WI38 (cell line): ENCODE results near the gene RANBP1.

Experiments used
- H3K4me3 ChIP-seq: 2 replicates; pipeline ENCODE4 v1.5.1; 2011; ENCODE audit warnings: low read depth, mild to moderate bottlenecking, control low read depth, low read length
- TF ChIP-seq, protein P1 (sequence below): IDR thresholded peaks from 2 replicates; pipeline ENCODE4 v1.5.1; 2012; ENCODE audit warnings: low read depth, mild to moderate bottlenecking, control low read depth, low read length

The RANBP1 gene

DNA sequence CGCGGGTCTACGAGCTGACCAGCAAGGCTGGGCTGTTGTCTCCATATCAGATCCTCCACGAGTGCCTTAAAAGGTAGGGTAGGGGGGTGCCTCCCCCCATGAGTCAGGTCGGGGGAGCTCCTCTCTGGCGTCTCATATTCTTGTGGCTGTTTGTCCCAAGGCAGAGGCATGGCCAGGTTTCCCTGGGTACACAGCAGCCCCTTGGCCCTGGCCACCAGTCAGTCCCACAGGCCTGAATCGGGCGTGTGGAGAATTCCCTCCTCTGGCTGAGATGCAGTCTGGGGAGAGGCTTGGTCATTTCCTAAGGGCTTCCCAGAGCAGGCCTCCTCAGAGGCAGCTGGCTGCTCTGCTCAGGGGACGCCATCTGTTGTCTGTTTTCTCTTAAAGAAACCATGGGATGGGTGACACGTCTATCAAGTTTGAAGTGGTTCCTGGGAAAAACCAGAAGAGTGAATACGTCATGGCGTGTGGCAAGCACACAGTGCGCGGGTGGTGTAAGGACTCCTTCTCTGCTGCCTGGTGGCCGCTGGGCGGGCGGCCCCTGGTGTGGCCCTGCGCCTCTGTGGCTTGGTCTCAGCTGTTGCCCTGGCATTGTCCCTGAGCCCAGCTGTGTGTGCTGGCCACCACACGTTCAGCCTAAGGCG, 9.6 kb upstream of the RANBP1 start:
- TF ChIP-seq, protein P1, sequence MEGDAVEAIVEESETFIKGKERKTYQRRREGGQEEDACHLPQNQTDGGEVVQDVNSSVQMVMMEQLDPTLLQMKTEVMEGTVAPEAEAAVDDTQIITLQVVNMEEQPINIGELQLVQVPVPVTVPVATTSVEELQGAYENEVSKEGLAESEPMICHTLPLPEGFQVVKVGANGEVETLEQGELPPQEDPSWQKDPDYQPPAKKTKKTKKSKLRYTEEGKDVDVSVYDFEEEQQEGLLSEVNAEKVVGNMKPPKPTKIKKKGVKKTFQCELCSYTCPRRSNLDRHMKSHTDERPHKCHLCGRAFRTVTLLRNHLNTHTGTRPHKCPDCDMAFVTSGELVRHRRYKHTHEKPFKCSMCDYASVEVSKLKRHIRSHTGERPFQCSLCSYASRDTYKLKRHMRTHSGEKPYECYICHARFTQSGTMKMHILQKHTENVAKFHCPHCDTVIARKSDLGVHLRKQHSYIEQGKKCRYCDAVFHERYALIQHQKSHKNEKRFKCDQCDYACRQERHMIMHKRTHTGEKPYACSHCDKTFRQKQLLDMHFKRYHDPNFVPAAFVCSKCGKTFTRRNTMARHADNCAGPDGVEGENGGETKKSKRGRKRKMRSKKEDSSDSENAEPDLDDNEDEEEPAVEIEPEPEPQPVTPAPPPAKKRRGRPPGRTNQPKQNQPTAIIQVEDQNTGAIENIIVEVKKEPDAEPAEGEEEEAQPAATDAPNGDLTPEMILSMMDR: no peak

DNA sequence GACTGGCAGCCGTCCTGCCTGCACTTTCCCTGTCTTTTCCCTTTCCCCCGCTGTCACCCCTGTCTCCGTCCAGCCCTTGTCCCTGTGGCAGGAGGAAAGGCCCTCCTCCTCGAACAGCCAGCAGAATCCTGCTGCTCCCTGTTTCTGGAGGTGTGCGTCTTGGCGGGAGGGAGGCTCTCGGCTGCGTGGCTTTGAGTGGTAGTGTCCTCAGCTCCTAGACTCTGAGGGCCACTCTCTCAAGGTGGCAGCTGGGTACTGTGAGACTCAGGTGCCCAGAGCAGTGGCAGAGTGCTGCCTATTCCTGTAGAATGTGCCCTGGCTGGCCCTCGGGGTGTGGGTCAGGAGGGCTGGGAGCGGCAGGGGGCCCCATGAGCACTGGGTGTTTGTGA, 9.1 kb upstream of the RANBP1 start:
- no peak overlapping the region for H3K4me3 ChIP-seq
- TF ChIP-seq, protein P1: no peak

More for the DNA sequence above, 9.6 kb upstream of the RANBP1 start:
- H3K4me3 ChIP-seq: no peak overlapping the region

DNA sequence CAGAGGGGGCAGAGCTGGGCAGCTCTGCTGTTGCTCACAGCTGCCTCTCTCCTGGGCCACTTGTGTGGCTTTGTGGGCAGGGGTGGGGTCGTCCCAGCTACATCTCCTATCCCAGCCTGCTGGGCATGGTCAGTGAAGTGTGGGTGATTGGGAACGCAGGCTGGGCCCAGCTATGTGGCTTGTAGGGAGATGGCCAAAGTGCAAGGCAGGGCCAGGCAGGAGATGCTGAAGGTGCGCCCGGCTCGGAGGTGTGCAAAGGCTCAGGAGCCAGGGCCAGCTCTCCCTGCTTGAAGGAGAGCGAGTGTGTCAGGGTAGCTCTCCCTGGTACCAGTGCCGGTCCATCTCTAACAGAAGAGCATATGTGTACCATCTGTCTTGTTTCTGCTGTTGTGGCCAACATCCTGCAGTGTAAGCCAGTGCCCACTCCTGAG, 8.4 kb upstream of the RANBP1 start:
- TF ChIP-seq, protein P1: no peak
- no peak overlapping the region for H3K4me3 ChIP-seq

DNA sequence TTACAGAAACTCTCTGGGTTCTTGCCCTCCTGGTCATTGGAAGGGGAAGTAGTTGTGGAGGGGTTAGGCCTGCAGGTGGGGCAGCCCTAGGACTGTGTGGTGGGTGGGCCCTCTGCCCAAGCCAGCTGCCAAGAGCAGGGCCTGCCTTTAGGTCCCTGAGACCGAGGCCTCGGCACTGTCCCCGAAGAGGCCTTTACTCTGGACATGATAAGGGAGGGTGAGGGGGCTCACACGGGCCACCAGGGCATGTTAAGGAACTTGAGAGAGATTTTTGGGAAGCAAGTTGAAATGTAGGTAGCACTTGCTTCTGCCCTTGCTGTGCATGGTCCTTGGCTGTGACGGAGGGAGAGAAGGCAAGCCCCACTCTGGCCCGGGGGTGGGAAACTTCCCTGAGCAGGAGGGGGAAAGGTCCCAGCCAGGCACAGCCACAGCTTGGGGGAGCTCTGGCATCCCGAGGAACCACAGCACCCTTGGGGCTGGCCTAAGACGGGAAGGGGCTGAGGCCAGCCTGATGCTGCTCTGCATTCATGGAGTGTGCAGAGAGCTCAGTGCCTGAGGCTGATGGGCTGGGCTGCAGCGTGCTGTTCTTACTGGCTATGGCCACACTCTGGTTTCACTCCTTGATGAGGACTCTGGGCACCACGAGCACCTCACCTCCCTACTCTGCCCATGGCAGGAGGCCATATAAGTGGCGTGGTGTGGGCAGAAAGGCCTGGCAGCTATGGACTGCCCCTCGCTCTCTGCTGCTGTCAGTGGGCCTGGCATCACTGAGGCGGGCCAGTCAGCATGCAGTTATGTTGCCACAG, 7.8 kb upstream of the RANBP1 start:
- TF ChIP-seq, protein P1: no peak
- no peak overlapping the region for H3K4me3 ChIP-seq

DNA sequence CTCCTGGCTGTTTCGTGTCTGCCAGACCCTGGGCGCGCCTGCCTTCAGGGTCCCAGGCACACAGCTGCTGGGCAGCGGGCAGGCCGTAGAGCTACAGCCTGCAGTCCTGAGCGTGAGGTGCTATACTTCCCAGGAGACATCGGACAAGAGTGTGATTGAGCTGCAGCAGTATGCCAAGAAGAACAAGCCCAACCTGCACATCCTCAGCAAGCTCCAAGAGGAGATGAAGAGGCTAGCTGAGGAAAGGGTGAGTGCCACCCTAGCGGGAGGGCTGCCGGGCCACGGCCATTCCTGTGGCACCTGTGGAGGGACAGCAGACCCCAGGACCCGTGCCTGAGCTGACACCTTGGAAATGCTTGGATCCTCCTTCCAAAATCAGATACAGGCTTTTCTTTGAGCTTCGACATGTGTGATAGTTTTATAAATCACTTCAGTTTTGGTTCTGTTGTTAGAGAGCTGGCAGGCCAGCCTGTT, 7.1 kb upstream of the RANBP1 start:
- TF ChIP-seq, protein P1: no peak

DNA sequence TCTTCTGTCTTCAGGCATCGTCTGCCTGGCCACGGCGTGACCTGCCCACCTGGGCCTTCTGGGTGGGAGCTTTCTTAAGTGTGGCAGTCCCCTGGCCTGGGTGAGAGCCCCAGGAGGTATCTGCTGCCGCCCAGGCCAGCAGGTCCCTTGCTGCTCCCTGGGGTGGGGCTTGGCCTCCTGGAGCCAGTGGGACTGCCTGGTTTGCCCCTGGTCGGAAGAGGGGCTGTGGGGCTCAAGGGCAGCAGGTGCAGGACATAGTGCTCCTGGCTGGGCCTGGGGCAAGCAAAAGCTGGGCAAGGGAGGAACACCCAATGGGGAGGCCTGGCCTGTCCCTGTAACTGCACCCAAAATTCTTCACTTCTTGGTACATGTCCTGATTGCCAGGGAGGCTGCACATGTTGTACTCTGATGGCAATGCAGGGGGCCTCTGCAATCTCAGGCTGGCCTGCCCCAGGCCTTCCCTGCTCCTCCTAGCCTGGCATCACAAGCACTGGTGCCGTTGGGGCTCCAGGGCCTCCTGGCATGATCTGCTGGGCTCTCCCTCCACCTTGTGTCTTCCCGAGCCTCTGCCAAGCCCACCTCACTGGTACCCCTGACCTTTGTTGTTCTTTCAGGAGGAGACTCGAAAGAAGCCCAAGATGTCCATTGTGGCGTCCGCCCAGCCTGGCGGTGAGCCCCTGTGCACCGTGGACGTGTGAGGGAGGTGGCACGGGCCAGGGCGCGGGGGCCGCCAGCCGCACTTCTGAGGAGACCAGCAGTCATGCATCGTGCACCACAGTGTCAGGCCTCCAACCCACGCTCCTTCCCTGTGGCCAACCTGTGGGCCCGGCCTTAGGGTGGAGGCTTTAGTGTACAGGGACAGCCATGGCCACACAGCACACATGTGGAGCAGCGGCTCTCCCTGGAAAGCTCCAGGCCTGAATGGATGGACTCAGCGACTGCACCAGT, 6.2 kb upstream of the RANBP1 start:
- TF ChIP-seq, protein P1: no peak
- H3K4me3 ChIP-seq: no peak overlapping the region

More for the DNA sequence above, 7.1 kb upstream of the RANBP1 start:
- no peak overlapping the region for H3K4me3 ChIP-seq
